NCI-H526 (cell line): ENCODE data around the gene MGME1.
"Not testable (repeated sequence)": the region's sequence is repeated elsewhere in the genome, so short reads cannot be mapped to it uniquely, and the experiment has no call there.

Experiments used
- DNase-seq, 2 experiments: peaks; one replicate each; lab custom pipeline; 2025; lab: John Stamatoyannopoulos, UW

Gene MGME1

DNA sequence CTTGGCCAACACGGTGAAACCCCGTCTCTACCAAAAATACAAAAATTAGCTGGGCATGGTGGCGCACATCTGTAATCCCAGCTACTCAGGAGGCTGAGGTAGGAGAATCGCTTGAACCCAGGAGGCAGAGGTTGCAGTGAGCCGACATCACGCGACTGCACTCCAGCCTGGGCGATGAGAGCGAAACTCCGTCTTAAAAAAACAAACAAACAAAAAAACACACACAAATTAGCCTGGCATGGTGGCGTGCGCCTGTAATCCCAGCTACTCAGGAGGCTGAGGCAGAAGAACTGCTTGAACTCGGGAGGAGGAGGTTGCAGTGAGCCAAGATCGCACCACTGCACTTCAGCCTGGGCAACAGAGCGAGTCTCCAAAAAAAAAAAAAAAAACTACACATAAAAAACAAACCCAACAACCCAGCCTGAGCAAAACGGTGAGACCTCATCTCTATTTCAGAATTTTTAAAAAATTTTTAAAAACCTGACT lies 8.4 kb upstream of the MGME1 start:
- DNase-seq, result not testable (repeated sequence)

DNA sequence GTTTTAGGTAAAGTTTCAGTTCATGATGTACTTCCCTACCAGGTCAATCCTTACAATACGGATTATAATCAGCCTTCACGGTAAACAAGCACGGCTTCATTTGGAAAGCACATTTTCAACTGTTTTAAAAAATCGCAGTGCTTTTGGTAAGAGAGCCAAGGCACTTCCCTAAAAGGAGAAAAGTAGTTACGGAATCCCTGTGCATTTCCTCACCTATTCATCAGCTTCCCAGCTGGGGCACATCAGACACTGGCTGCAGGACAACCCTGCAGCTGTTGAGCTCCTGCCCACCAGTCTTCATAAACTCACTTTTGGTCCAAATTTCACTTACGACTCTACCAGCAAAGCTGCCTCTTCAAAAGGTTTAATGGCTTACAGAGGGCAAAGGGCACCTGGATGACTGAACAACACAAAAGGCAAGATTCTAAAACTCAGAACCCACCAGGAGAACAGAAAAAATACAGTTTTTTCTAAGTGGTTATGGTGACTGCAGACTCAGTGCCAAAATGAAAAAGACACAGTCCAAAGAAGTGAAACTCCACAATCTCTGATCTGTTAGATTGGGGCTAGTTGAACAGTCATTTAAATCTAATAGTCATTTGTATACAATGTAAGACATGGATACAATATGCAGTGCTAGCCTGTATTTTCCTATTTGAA lies 7.8 kb upstream of the MGME1 start:
- DNase-seq, result no peak

DNA sequence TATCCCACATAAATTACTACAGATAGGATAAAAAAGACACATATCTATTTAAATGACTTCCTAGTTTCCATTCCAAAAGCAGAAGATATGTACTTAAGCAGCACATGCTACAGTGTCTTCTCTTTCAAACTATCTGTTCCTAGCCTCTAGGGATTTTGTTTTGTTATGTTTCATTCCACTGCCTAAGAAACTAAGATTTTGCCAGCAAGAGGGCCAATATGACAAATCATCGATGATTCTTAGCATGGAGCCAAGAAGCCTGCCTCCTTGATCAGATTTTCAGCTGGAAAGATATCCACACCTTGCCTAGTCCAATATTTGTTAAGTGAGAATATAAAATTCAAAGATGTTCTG lies 7.3 kb upstream of the MGME1 start:
- DNase-seq, result no peak

- DNase-seq, result no peak
These were observed 5.5 kb upstream of the MGME1 start for GRCh38 chr20:17963114-17963897.

- no peak for DNase-seq
These were observed 4.7 kb upstream of the MGME1 start for GRCh38 chr20:17964073-17964472.

DNA sequence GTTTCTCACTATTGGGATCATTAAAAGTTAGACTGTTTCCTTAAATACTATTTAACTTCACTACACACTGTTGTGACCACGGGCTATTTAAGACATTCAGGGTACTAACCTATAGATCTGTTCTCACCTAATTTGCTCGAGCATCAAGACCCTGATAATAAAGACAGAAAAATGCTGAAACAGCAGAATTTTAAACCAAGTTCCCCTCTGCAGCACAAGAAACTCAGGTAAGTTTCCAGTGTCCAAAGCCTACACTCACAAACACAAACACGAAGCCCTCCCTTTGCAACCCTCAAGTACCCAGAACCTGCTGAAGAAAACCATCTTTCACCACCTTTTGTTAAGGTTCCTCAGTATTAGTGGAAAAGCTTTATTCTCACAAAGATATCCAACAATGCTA lies 4.2 kb upstream of the MGME1 start:
- no peak for DNase-seq

DNA sequence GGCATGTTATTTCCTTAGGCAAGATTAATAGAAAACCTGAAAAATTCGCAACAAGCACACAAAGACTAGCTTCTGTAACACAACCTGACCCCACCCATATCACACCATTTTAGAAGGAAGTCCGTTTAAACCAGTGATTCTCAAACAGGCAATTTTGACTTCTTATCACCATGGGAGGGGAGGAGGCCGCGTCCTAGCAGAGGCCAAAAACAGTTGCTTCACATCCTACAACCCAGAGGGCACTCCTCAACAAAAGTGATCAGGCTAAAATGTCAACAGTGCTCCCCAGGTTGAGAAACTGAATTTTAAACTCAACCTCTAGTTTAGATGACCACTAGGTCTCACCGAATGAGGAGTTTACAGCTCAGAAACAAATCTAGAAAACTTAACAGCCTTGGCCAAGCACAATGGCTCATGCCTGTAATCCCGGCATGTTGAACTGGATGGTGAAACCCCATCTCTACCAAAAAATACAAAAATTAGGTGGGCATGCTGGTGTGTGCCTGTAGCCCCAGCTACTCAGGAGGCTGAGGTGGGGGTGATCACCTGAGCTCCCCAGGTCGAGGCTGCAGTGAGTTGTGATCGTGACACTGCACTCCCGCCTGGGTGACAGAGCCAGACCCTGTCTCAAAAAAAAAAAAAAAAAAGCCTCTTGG lies 3.6 kb upstream of the MGME1 start:
- no peak for DNase-seq

- peak; percentile 42 to 53 for DNase-seq
These were observed 2.1 kb upstream of the MGME1 start for GRCh38 chr20:17966432-17967310.

DNA sequence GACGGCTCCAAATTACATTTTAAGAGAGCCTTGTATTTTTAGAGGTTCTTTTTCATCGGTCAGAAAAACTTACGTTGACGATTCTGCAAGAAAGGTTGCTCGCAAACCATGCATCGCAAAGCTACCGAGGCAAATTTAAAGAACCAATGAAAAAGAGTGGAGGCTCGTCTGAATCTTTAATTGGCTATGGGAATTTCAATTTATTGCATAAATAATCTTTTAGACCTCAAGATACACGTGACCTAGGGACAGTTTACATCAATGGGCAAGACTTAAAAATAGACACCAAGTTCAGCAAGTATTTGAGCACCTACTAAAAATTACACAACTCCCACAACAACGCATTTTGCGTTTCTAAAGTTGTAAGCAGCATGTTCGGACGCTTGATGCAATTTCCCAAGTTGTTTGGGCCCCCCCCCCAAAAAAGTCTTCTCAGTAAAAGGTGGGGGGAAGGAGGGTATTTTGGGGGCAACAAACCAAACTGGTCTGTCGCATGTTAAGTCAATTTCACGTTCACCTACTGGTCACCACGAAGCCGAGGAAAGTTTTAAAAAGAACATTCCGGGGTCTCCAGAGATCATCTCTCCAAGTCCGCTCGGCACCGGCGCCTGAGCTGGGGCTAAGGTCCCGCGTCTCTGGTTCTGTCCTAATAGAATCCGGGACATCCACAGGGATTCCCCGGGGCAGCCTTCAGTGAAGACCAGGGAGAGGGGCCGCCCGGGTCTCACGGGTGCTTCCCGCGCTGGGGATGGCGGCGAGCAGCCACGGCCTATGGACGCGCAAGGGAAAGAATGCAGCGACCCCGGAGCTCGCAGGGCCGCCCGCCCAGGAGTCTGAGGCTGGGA lies 1.1 kb upstream of the MGME1 start:
- DNase-seq, result peak; percentile 36 to 50

GRCh38 chr20:17969278-17969883 lies 563 bp downstream of the MGME1 start:
- DNase-seq, result peak in 1 of 2 experiments; percentile 69

- DNase-seq, result peak in 1 of 2 experiments; percentile 39
These were observed 1.1 kb downstream of the MGME1 start for GRCh38 chr20:17969884-17970409.

DNA sequence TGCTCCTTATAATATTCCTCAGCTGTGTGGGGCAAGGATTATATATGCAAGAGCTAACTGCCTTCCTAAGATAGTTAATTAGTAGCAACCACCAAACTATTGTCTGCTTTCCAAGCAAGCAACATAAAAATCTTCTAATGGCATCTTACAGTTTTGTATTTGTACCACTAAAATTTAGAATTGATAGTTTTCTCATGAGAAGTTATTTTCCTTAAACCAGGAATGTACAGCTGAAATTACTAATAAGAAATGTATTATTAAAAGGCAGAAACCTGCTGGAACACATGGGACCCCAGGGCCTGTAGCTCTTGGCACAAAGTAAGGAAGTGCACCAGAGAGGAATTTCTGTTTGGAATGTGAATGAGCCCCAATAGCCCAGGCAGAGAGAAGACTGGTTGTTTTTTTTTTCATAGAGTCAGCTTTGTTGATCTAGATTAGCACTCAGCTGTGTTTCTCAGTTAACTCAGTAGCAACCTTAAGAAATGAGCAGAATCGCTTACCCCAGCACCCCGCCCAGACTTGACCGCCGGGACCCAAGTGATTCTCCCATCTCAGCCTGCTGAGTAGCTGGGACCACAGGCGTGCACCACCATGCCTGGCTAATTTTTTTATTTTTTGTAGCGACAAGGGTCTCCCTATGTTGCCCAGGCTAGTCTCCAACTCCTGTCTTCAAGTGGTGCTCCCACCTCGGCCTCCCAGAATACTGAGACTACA lies 2.6 kb downstream of the MGME1 start:
- DNase-seq, result peak in 1 of 2 experiments; percentile 34

GRCh38 chr20:17972121-17972520 lies 3.3 kb downstream of the MGME1 start:
- no peak for DNase-seq

DNA sequence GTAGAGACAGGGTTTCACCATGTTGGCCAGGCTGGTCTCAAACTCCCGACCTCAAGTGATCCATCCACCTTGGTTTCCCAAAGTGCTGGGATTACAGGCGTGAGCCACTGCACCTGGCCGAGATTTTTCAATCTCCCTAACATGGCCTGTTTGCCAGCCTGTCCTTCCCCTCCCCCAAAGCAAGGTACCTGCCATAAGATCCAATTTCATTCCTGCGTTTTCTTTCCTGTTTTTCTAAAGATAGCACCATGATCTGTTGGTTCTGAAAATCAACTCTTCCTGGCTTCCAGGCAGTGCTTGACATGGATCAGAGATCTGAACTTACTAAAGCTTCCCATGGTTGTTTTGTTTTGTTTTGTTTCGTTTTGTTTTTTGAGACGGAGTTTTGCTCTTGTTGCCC lies 7.5 kb downstream of the MGME1 start:
- DNase-seq, result no peak

DNA sequence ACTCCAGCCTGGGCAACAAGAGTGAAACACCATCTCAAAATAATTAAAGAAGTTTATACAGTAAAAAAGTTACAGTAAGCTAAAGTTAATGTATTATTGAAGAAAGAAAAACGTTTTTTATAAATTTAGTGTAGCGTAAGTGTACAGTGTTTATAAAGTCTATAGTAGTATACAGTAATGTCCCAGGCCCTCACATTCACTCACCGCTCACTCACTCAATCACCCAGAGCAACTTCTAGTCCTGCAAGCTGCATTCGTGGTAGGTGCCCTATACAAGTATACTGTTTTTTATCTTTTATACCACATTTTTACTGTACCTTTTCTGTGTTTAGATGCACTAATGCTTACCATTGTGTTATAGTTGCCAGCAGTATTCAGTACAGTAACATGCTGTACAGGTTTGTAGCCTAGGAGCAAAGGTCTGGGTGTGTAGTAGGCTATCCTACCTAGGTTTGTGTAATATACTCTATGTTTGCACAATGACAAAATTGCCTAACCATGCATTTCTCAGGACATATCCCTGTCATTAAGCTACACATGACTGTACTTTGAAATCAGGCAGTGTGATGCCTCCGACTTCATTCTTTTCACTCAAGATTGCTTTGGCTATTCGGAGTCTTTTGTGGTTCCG lies 16.7 kb downstream of the MGME1 start:
- DNase-seq, result no peak

DNA sequence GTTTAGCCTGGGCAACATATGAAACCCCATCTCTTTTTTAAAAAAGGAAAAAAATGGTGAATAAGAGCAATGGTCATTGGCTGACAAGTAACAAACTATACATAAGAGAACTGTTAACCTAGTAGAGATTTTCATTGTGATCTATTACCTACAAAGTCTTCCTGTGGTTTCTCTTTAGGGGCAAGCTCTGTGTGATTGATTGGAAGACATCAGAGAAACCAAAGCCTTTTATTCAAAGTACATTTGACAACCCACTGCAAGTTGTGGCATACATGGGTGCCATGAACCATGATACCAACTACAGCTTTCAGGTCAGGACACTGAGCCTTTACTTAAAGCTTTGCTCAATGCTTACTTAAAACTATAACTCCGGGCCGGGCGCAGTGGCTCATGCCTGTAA lies 19.2 kb downstream of the MGME1 start:
- DNase-seq, result no peak

DNA sequence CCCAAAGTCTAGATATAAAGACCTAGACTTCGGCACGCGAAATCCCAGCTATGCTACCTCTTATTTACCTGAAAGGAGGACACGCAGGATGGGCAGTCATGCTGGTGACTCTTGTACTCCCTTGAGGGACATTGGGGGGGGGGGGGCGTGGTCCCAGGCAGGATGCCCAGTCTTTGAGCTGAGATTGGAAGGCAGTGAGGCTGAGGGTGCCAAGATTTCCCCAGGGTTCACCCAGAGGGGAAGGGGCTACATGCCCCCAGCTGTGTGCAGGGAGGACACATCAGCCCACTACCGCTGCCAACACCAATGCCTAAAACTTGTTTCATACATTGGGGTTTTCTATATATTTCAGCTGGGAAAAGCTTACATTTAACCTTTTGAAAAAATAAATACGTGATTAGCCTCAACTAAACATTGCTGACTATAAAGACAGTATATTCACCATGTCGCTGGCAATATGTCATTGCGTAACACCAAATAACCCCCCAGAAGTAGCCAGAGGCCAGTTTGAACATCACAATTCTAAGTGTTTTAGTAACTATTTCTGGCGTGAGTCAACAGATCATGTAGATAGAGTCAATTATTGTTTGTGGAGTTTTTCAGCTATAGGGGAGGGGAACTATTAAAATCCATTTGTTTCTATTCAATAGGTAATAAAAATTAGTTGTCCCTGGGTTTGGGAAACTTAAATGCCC lies 21.6 kb downstream of the MGME1 start:
- DNase-seq, result no peak

DNA sequence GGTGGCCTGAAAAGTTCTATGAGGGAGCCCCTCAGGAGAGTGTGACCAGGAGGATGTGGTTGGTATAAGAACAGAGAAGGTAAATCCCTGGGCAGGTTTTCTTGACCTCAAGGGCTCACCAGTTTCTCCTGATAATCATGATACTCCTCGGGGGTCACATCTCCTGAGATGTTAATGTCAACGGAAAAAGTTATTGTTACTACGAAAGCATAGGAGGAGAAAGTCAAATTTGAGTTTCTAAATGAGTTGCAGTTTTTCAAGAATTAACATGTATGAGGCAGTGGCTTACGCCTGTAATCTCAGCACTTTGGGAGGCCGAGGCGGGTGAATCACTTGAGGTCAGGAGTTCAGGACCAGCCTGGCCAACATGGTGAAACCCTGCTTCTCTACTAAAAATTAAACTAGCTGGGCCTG lies 23.4 kb downstream of the MGME1 start:
- DNase-seq, result no peak
